HEK293 (cell line): Measurements from ENCODE around the gene INSM1.

Experiments
- CTCF ChIA-PET: fragments of 350-600 bp; formaldehyde crosslinking; extraction: SDS; loops from one replicate; lab custom pipeline; 2021; ENCODE audit warnings: antibody characterized with exemption; lab: Yijun Ruan, JAX
- POLR2A ChIA-PET: fragments of 300-600 bp; formaldehyde crosslinking; extraction: SDS; loops from one replicate; lab custom pipeline; 2020; ENCODE audit warnings: antibody characterized with exemption, inconsistent platforms; lab: Yijun Ruan, JAX
- H3K27ac ChIP-seq: fragments of 200-500 bp; sonication (Bioruptor generic); 2 replicates; pipeline ENCODE4 v1.5.1; 2014; ENCODE audit warnings: low read depth, low read length, control low read depth, inconsistent platforms; ENCODE audit errors: extremely low read depth
- H3K36me3 ChIP-seq, 2 experiments: fragments of 200-500 bp in 1 of 2; sonication (Bioruptor generic) in 1 of 2; 1 replicate in 1 of 2; 2 replicates in 1 of 2; pipeline ENCODE4 v1.5.1; 2014 to 2017; ENCODE audit warnings: inconsistent platforms in 2 of 2, low read length in 2 of 2; ENCODE audit not compliant: control insufficient read depth in 2 of 2, insufficient read depth in 1 of 2
- H3K4me1 ChIP-seq: fragments of 200-500 bp; sonication (Bioruptor generic); 2 replicates; pipeline ENCODE4 v1.5.1; 2014; ENCODE audit warnings: mild to moderate bottlenecking, low read length, inconsistent platforms; ENCODE audit not compliant: control insufficient read depth, insufficient read depth
- H3K4me3 ChIP-seq: 2 replicates; pipeline ENCODE4 v1.5.1; 2011; ENCODE audit warnings: low read depth, mild to moderate bottlenecking, control low read depth, low read length, moderate library complexity
- H3K9me3 ChIP-seq: fragments of 200-500 bp; sonication (Bioruptor generic); 2 replicates; pipeline ENCODE4 v1.5.1; 2014; ENCODE audit warnings: low read depth, low read length, inconsistent platforms; ENCODE audit not compliant: control insufficient read depth, insufficient read depth
- GLIS1 ChIP-seq: fragments of 450-650 bp; formaldehyde crosslinking; IDR thresholded peaks from 2 replicates; pipeline ENCODE4 v1.5.1; 2016; ENCODE audit warnings: missing biosample characterization, missing genetic modification characterization
- OVOL3 ChIP-seq: fragments of 450-650 bp; formaldehyde crosslinking; IDR thresholded peaks from 2 replicates; pipeline ENCODE4 v1.5.1; 2016; ENCODE audit warnings: missing biosample characterization, missing genetic modification characterization
- RBAK ChIP-seq: fragments of 450-650 bp; formaldehyde crosslinking; IDR thresholded peaks from 2 replicates; pipeline ENCODE4 v1.5.1; 2016; ENCODE audit warnings: missing biosample characterization, missing genetic modification characterization
- SALL2 ChIP-seq: fragments of 450-650 bp; formaldehyde crosslinking; IDR thresholded peaks from 2 replicates; pipeline ENCODE4 v1.5.0; 2017; ENCODE audit warnings: missing biosample characterization, mild to moderate bottlenecking, missing genetic modification characterization, borderline replicate concordance
- SCRT1 ChIP-seq: fragments of 450-650 bp; formaldehyde crosslinking; IDR thresholded peaks from 2 replicates; pipeline ENCODE4 v1.5.1; 2016; ENCODE audit warnings: missing biosample characterization, missing genetic modification characterization, borderline replicate concordance
- SCRT2 ChIP-seq: fragments of 450-650 bp; formaldehyde crosslinking; IDR thresholded peaks from 2 replicates; pipeline ENCODE4 v1.5.1; 2016; ENCODE audit warnings: missing biosample characterization, missing genetic modification characterization
- ZBTB17 ChIP-seq: fragments of 450-650 bp; formaldehyde crosslinking; IDR thresholded peaks from 2 replicates; pipeline ENCODE4 v1.5.1; 2016; ENCODE audit warnings: missing biosample characterization, missing genetic modification characterization
- ZNF214 ChIP-seq: fragments of 450-650 bp; formaldehyde crosslinking; IDR thresholded peaks from 2 replicates; pipeline ENCODE4 v1.5.1; 2017; ENCODE audit warnings: missing biosample characterization, mild to moderate bottlenecking, missing genetic modification characterization, borderline replicate concordance
- ZNF239 ChIP-seq: fragments of 450-650 bp; formaldehyde crosslinking; IDR thresholded peaks from 2 replicates; pipeline ENCODE4 v1.5.1; 2016; ENCODE audit warnings: missing biosample characterization, missing genetic modification characterization
- ZNF24 ChIP-seq: fragments of 450-650 bp; formaldehyde crosslinking; IDR thresholded peaks from 2 replicates; pipeline ENCODE4 v1.5.1; 2016; ENCODE audit warnings: missing biosample characterization, missing genetic modification characterization
- ZNF48 ChIP-seq: fragments of 450-650 bp; formaldehyde crosslinking; IDR thresholded peaks from 2 replicates; pipeline ENCODE4 v1.5.1; 2016; ENCODE audit warnings: missing biosample characterization, missing genetic modification characterization
- ZNF530 ChIP-seq: fragments of 450-650 bp; formaldehyde crosslinking; IDR thresholded peaks from 2 replicates; pipeline ENCODE4 v1.5.1; 2016; ENCODE audit warnings: low read depth, missing biosample characterization, missing genetic modification characterization
- ZNF544 ChIP-seq: fragments of 450-650 bp; formaldehyde crosslinking; IDR thresholded peaks from 2 replicates; pipeline ENCODE4 v1.5.0; 2017; ENCODE audit warnings: missing biosample characterization, missing genetic modification characterization
- ZNF596 ChIP-seq: fragments of 450-650 bp; IDR thresholded peaks from 2 replicates; pipeline ENCODE4 v1.5.0; 2018; ENCODE audit warnings: missing biosample characterization, mild to moderate bottlenecking, missing genetic modification characterization, moderate library complexity
- ZNF624 ChIP-seq: fragments of 450-650 bp; formaldehyde crosslinking; IDR thresholded peaks from 2 replicates; pipeline ENCODE4 v1.5.1; 2017; ENCODE audit warnings: missing biosample characterization, missing genetic modification characterization
- ZNF658 ChIP-seq: fragments of 450-650 bp; formaldehyde crosslinking; IDR thresholded peaks from 2 replicates; pipeline ENCODE4; 2016; ENCODE audit warnings: missing biosample characterization, missing genetic modification characterization
- ZNF768 ChIP-seq: fragments of 450-650 bp; formaldehyde crosslinking; IDR thresholded peaks from 2 replicates; pipeline ENCODE4 v1.5.1; 2018; ENCODE audit warnings: missing biosample characterization, mild to moderate bottlenecking, missing genetic modification characterization
- ZSCAN30 ChIP-seq: fragments of 450-650 bp; IDR thresholded peaks from 2 replicates; pipeline ENCODE4 v1.5.1; 2018; ENCODE audit warnings: missing biosample characterization, mild to moderate bottlenecking, missing genetic modification characterization, moderate library complexity
- ZXDB ChIP-seq: fragments of 450-650 bp; formaldehyde crosslinking; IDR thresholded peaks from 2 replicates; pipeline ENCODE4 v1.5.1; 2016; ENCODE audit warnings: missing biosample characterization, missing genetic modification characterization
- TF ChIP-seq, protein P1 (sequence below): fragments of 450-650 bp; formaldehyde crosslinking; IDR thresholded peaks from 2 replicates; pipeline ENCODE4 v1.5.1; 2016; ENCODE audit warnings: missing biosample characterization, missing genetic modification characterization
- TF ChIP-seq, protein P2 (sequence below): fragments of 450-650 bp; formaldehyde crosslinking; IDR thresholded peaks from 2 replicates; pipeline ENCODE4 v1.5.1; 2016; ENCODE audit warnings: missing biosample characterization, missing genetic modification characterization
- TF ChIP-seq, protein P3 (sequence below): fragments of 450-650 bp; formaldehyde crosslinking; IDR thresholded peaks from 2 replicates; pipeline ENCODE4 v1.5.1; 2016; ENCODE audit warnings: missing biosample characterization, missing genetic modification characterization
- TF ChIP-seq, protein P4 (sequence below): fragments of 450-650 bp; formaldehyde crosslinking; IDR thresholded peaks from 2 replicates; pipeline ENCODE4 v1.5.1; 2016; ENCODE audit warnings: missing biosample characterization, missing genetic modification characterization, borderline replicate concordance
- TF ChIP-seq, protein P5 (sequence below): fragments of 450-650 bp; formaldehyde crosslinking; IDR thresholded peaks from 2 replicates; pipeline ENCODE4 v1.5.1; 2016; ENCODE audit warnings: missing biosample characterization, missing genetic modification characterization

Gene INSM1

DNA sequence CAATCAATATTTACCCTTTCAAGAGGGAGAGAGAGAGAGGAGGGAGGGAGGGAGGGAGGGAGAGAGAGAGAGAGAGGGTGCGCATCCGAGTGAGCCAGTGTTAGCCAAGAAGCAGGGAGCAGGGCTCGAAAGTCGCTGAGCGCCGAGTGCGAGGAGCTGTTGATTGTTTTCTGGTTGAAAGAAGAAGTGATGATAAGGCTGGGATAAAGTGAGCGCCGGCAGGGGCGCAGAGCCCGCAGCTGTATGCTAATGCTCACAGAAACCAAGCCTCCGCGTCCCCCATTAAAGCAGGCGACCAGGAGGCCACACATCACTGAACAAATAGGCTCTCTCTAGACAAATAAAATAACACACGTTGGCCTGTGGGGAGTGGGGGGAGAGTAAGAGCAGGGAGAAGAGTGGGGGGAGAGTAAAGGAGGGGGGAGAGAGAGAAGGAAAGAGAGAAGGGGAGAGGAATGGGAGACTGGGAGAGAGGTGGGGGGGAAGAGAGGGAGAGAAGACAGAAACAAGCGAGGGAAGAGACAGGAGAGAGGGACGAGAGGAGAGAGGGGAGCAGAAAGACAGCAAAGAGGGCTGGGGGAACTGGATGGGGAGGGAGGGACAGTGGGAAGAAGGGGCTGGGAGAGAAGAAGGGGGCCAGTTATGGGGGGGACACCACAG is 5.0 kb upstream of the INSM1 start:
- CTCF ChIA-PET = interaction anchor here (0.6 kb wide), 1 partner anchor 204 kb away, joined by 3 read pairs; no protein-coding TSS in a partner anchor
- H3K27ac ChIP-seq = no peak overlapping the region
- no peak overlapping the region for H3K4me3 ChIP-seq
- no peaks in the 10 kb centered on the region for H3K9me3 ChIP-seq
- no peaks in the 10 kb centered on the region for H3K36me3 ChIP-seq
- POLR2A ChIA-PET = no interaction called here
- peaks cover 11% of the 10 kb centered on the region; the same call in 1 of the 2 replicates for H3K4me1 ChIP-seq
- TF ChIP-seq, protein P1, sequence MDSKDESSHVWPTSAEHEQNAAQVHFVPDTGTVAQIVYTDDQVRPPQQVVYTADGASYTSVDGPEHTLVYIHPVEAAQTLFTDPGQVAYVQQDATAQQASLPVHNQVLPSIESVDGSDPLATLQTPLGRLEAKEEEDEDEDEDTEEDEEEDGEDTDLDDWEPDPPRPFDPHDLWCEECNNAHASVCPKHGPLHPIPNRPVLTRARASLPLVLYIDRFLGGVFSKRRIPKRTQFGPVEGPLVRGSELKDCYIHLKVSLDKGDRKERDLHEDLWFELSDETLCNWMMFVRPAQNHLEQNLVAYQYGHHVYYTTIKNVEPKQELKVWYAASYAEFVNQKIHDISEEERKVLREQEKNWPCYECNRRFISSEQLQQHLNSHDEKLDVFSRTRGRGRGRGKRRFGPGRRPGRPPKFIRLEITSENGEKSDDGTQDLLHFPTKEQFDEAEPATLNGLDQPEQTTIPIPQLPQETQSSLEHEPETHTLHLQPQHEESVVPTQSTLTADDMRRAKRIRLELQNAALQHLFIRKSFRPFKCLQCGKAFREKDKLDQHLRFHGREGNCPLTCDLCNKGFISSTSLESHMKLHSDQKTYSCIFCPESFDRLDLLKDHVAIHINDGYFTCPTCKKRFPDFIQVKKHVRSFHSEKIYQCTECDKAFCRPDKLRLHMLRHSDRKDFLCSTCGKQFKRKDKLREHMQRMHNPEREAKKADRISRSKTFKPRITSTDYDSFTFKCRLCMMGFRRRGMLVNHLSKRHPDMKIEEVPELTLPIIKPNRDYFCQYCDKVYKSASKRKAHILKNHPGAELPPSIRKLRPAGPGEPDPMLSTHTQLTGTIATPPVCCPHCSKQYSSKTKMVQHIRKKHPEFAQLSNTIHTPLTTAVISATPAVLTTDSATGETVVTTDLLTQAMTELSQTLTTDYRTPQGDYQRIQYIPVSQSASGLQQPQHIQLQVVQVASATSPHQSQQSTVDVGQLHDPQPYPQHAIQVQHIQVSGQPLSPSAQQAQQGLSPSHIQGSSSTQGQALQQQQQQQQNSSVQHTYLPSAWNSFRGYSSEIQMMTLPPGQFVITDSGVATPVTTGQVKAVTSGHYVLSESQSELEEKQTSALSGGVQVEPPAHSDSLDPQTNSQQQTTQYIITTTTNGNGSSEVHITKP (tag by site-specific recombination) = no peak
- TF ChIP-seq, protein P2, sequence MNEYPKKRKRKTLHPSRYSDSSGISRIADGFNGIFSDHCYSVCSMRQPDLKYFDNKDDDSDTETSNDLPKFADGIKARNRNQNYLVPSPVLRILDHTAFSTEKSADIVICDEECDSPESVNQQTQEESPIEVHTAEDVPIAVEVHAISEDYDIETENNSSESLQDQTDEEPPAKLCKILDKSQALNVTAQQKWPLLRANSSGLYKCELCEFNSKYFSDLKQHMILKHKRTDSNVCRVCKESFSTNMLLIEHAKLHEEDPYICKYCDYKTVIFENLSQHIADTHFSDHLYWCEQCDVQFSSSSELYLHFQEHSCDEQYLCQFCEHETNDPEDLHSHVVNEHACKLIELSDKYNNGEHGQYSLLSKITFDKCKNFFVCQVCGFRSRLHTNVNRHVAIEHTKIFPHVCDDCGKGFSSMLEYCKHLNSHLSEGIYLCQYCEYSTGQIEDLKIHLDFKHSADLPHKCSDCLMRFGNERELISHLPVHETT (tag by site-specific recombination) = no peak
- peak; percentile 48; the same call in 1 of the 2 replicates for TF ChIP-seq ZNF24 (tag by site-specific recombination)
- TF ChIP-seq ZNF530 = no peak
- peak; percentile 20; the same call in 1 of the 2 replicates for TF ChIP-seq ZXDB (tag by site-specific recombination)
- TF ChIP-seq SCRT1 (tag by site-specific recombination) = no peak
- TF ChIP-seq ZBTB17 (tag by site-specific recombination) = peak; percentile 97
- no peak for TF ChIP-seq ZNF239 (tag by site-specific recombination)
- TF ChIP-seq ZNF658 (tag by site-specific recombination) = no peak
- no peak for TF ChIP-seq ZSCAN30 (tag by site-specific recombination)
- TF ChIP-seq, protein P3, sequence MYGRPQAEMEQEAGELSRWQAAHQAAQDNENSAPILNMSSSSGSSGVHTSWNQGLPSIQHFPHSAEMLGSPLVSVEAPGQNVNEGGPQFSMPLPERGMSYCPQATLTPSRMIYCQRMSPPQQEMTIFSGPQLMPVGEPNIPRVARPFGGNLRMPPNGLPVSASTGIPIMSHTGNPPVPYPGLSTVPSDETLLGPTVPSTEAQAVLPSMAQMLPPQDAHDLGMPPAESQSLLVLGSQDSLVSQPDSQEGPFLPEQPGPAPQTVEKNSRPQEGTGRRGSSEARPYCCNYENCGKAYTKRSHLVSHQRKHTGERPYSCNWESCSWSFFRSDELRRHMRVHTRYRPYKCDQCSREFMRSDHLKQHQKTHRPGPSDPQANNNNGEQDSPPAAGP = peak; percentile 57; the same call in 1 of the 2 replicates
- TF ChIP-seq OVOL3 (tag by site-specific recombination) = no peak
- no peak for TF ChIP-seq SALL2 (tag by site-specific recombination)
- no peak for TF ChIP-seq ZNF624 (tag by site-specific recombination)
- TF ChIP-seq, protein P4, sequence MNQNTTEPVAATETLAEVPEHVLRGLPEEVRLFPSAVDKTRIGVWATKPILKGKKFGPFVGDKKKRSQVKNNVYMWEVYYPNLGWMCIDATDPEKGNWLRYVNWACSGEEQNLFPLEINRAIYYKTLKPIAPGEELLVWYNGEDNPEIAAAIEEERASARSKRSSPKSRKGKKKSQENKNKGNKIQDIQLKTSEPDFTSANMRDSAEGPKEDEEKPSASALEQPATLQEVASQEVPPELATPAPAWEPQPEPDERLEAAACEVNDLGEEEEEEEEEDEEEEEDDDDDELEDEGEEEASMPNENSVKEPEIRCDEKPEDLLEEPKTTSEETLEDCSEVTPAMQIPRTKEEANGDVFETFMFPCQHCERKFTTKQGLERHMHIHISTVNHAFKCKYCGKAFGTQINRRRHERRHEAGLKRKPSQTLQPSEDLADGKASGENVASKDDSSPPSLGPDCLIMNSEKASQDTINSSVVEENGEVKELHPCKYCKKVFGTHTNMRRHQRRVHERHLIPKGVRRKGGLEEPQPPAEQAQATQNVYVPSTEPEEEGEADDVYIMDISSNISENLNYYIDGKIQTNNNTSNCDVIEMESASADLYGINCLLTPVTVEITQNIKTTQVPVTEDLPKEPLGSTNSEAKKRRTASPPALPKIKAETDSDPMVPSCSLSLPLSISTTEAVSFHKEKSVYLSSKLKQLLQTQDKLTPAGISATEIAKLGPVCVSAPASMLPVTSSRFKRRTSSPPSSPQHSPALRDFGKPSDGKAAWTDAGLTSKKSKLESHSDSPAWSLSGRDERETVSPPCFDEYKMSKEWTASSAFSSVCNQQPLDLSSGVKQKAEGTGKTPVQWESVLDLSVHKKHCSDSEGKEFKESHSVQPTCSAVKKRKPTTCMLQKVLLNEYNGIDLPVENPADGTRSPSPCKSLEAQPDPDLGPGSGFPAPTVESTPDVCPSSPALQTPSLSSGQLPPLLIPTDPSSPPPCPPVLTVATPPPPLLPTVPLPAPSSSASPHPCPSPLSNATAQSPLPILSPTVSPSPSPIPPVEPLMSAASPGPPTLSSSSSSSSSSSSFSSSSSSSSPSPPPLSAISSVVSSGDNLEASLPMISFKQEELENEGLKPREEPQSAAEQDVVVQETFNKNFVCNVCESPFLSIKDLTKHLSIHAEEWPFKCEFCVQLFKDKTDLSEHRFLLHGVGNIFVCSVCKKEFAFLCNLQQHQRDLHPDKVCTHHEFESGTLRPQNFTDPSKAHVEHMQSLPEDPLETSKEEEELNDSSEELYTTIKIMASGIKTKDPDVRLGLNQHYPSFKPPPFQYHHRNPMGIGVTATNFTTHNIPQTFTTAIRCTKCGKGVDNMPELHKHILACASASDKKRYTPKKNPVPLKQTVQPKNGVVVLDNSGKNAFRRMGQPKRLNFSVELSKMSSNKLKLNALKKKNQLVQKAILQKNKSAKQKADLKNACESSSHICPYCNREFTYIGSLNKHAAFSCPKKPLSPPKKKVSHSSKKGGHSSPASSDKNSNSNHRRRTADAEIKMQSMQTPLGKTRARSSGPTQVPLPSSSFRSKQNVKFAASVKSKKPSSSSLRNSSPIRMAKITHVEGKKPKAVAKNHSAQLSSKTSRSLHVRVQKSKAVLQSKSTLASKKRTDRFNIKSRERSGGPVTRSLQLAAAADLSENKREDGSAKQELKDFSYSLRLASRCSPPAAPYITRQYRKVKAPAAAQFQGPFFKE (tag by site-specific recombination) = no peak
- TF ChIP-seq GLIS1 = no peak; the same call in 1 of the 2 replicates
- no peak for TF ChIP-seq ZNF768
- TF ChIP-seq ZNF48 (tag by site-specific recombination) = no peak
- no peak for TF ChIP-seq RBAK (tag by site-specific recombination)
- peak; percentile 69 for TF ChIP-seq ZNF596 (tag by site-specific recombination)
- TF ChIP-seq, protein P5, sequence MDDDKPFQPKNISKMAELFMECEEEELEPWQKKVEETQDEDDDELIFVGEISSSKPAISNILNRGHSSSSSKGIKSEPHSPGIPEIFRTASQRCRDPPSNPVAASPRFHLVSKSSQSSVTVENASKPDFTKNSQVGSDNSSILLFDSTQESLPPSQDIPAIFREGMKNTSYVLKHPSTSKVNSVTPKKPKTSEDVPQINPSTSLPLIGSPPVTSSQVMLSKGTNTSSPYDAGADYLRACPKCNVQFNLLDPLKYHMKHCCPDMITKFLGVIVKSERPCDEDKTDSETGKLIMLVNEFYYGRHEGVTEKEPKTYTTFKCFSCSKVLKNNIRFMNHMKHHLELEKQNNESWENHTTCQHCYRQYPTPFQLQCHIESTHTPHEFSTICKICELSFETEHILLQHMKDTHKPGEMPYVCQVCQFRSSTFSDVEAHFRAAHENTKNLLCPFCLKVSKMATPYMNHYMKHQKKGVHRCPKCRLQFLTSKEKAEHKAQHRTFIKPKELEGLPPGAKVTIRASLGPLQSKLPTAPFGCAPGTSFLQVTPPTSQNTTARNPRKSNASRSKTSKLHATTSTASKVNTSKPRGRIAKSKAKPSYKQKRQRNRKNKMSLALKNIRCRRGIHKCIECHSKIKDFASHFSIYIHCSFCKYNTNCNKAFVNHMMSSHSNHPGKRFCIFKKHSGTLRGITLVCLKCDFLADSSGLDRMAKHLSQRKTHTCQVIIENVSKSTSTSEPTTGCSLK (tag by site-specific recombination) = no peak
- no peak for TF ChIP-seq ZNF214
- peak; percentile 56; the same call in 1 of the 2 replicates for TF ChIP-seq SCRT2 (tag by site-specific recombination)
- TF ChIP-seq ZNF544 (tag by site-specific recombination) = no peak
